WTC11 (cell line): ENCODE results near the gene LRRIQ4. TPM values are rescaled to one million over a fixed set of nuclear protein-coding genes. Genes with fewer than 3 reads are reported as not detected.

Experiments used
- ATAC-seq: fragments of 200-7000 bp; cut with Tn5 transposase; 2 replicates; pipeline ENCODE4 v1.10.0; 2021; ENCODE audit warnings: mild to moderate bottlenecking, moderate library complexity
- CTCF ChIA-PET: fragments of 300-600 bp; sonication (Branson Sonifier 250); formaldehyde crosslinking; loops from one replicate; lab custom pipeline; 2021; ENCODE audit warnings: antibody characterized with exemption; lab: Charles Lee
- POLR2A ChIA-PET: fragments of 350-600 bp; sonication (Branson Sonifier 250); formaldehyde crosslinking; loops from one replicate; lab custom pipeline; 2021; ENCODE audit warnings: antibody characterized with exemption; lab: Charles Lee
- DNase-seq: peaks from one replicate; pipeline ENCODE4 v3.0.0; 2021; ENCODE audit warnings: low spot score
- H3K27ac Mint-ChIP-seq: 2 replicates; pipeline ENCODE4 v1.8.0; 2021; ENCODE audit warnings: mixed read lengths
- H3K27me3 Mint-ChIP-seq: 2 replicates; pipeline ENCODE4 v1.8.0; 2021; ENCODE audit warnings: low read depth, mild to moderate bottlenecking, moderate library complexity, mixed read lengths
- H3K36me3 Mint-ChIP-seq: 2 replicates; pipeline ENCODE4 v1.8.0; 2021; ENCODE audit warnings: mixed read lengths
- H3K4me1 Mint-ChIP-seq: 2 replicates; pipeline ENCODE4 v1.8.0; 2022; ENCODE audit warnings: mixed read lengths
- H3K4me3 Mint-ChIP-seq: 2 replicates; pipeline ENCODE4 v1.8.0; 2021; ENCODE audit warnings: mild to moderate bottlenecking, moderate library complexity, mixed read lengths
- H3K9me3 Mint-ChIP-seq: 2 replicates; pipeline ENCODE4 v1.8.0; 2021; ENCODE audit warnings: mixed read lengths
- CBFB ChIP-seq: sonication (generic); formaldehyde crosslinking; IDR thresholded peaks from 2 replicates; pipeline ENCODE4 v1.8.1; 2022; ENCODE audit warnings: mild to moderate bottlenecking, low read depth, missing genetic modification reagents
- CREB1 ChIP-seq: sonication (generic); formaldehyde crosslinking; IDR thresholded peaks from 2 replicates; pipeline ENCODE4 v1.8.0; 2023; ENCODE audit warnings: mild to moderate bottlenecking, missing genetic modification reagents
- E2F5 ChIP-seq: sonication (generic); formaldehyde crosslinking; IDR thresholded peaks from 2 replicates; pipeline ENCODE4 v1.8.1; 2022; ENCODE audit warnings: mild to moderate bottlenecking, moderate library complexity, missing genetic modification reagents
- ESRRA ChIP-seq: sonication (generic); formaldehyde crosslinking; IDR thresholded peaks from 2 replicates; pipeline ENCODE4 v1.8.1; 2022; ENCODE audit warnings: mild to moderate bottlenecking, missing genetic modification reagents, borderline replicate concordance
- KAT7 ChIP-seq: sonication (generic); formaldehyde crosslinking; IDR thresholded peaks from 2 replicates; pipeline ENCODE4 v1.8.1; 2023; ENCODE audit warnings: missing genetic modification reagents, mild to moderate bottlenecking, borderline replicate concordance
- MAX ChIP-seq: sonication (generic); formaldehyde crosslinking; IDR thresholded peaks from 2 replicates; pipeline ENCODE4 v1.8.0; 2022; ENCODE audit warnings: mild to moderate bottlenecking, missing genetic modification reagents
- MLX ChIP-seq: sonication (generic); formaldehyde crosslinking; IDR thresholded peaks from 2 replicates; pipeline ENCODE4 v1.8.1; 2023; ENCODE audit warnings: mild to moderate bottlenecking, missing genetic modification reagents, moderate library complexity
- NR2C2 ChIP-seq: sonication (generic); formaldehyde crosslinking; IDR thresholded peaks from 2 replicates; pipeline ENCODE4 v1.8.0; 2022; ENCODE audit warnings: mild to moderate bottlenecking, missing genetic modification reagents
- SMAD4 ChIP-seq: sonication (generic); formaldehyde crosslinking; IDR thresholded peaks from 2 replicates; pipeline ENCODE4 v1.8.0; 2022; ENCODE audit warnings: mild to moderate bottlenecking, missing genetic modification reagents
- SOX15 ChIP-seq: fragments of 250-450 bp; sonication (Bioruptor Pico); IDR thresholded peaks from 2 replicates; pipeline ENCODE4 v1.9.0; 2021; ENCODE audit warnings: mild to moderate bottlenecking
- ZNF138 ChIP-seq: sonication (generic); formaldehyde crosslinking; conservative IDR thresholded peaks from 2 replicates; pipeline ENCODE4 v1.8.1; 2022; ENCODE audit warnings: mild to moderate bottlenecking, moderate library complexity, missing genetic modification reagents
- ZNF219 ChIP-seq: sonication (generic); formaldehyde crosslinking; IDR thresholded peaks from 2 replicates; pipeline ENCODE4 v1.8.0; 2023; ENCODE audit warnings: missing genetic modification reagents, mild to moderate bottlenecking, borderline replicate concordance
- ZNF232 ChIP-seq: sonication (generic); formaldehyde crosslinking; IDR thresholded peaks from 2 replicates; pipeline ENCODE4 v1.8.0; 2022; ENCODE audit warnings: mild to moderate bottlenecking, missing genetic modification reagents
- ZNF317 ChIP-seq: sonication (generic); formaldehyde crosslinking; IDR thresholded peaks from 2 replicates; pipeline ENCODE4 v1.8.1; 2023; ENCODE audit warnings: low read depth, mild to moderate bottlenecking, moderate library complexity, missing genetic modification reagents, borderline replicate concordance
- ZNF396 ChIP-seq: fragments of 250-450 bp; sonication (Bioruptor Pico); IDR thresholded peaks from 2 replicates; pipeline ENCODE4 v1.8.0; 2021; ENCODE audit warnings: mild to moderate bottlenecking, moderate library complexity, borderline replicate concordance
- ZNF423 ChIP-seq: fragments of 250-450 bp; sonication (Bioruptor Pico); IDR thresholded peaks from 2 replicates; pipeline ENCODE4 v2.1.2; 2022; ENCODE audit warnings: mild to moderate bottlenecking, moderate library complexity
- ZNF512 ChIP-seq: sonication (generic); formaldehyde crosslinking; IDR thresholded peaks from 2 replicates; pipeline ENCODE4 v1.8.1; 2022; ENCODE audit warnings: missing genetic modification reagents, borderline replicate concordance
- total RNA-seq: library from RNA; stranded (reverse); gene quantifications from 3 replicates; pipeline ENCODE4 v1.2.3, GENCODE V29; 2021
- TF ChIP-seq, protein P1 (sequence below): sonication (generic); formaldehyde crosslinking; IDR thresholded peaks from 2 replicates; pipeline ENCODE4 v1.8.1; 2023; ENCODE audit warnings: mild to moderate bottlenecking, missing genetic modification reagents
- TF ChIP-seq, protein P2 (sequence below): sonication (generic); formaldehyde crosslinking; IDR thresholded peaks from 2 replicates; pipeline ENCODE4 v1.8.0; 2023; ENCODE audit warnings: missing genetic modification reagents
- TF ChIP-seq, protein P3 (sequence below): fragments of 250-450 bp; sonication (Bioruptor Pico); conservative IDR thresholded peaks from 2 replicates; pipeline ENCODE4 v1.9.0; 2021; ENCODE audit warnings: mild to moderate bottlenecking
- TF ChIP-seq, protein P4 (sequence below): sonication (generic); formaldehyde crosslinking; IDR thresholded peaks from 2 replicates; pipeline ENCODE4 v1.8.0; 2023; ENCODE audit warnings: mild to moderate bottlenecking, missing genetic modification reagents
- TF ChIP-seq, protein P5 (sequence below): fragments of 250-450 bp; sonication (Bioruptor Pico); IDR thresholded peaks from 2 replicates; pipeline ENCODE4 v2.1.2; 2022; ENCODE audit warnings: mild to moderate bottlenecking, moderate library complexity

LRRIQ4 gene
- total RNA-seq, 1 experiment from 2014 or later = 0.09 TPM

GRCh38 chr3:169847896-169848295 lies 35.2 kb downstream of the LRRIQ4 start:
- CTCF ChIA-PET = no interaction called here
- Mint-ChIP-seq H3K27ac (peak overlapping the region; percentile 9; the same call in 1 of the 2 replicates), H3K4me1 (no peaks in the 10 kb centered on the region), H3K9me3 (no peaks in the 10 kb centered on the region), H3K27me3 (no peaks in the 10 kb centered on the region), H3K36me3 (no peaks in the 10 kb centered on the region), H3K4me3 (no peak overlapping the region)
- ATAC-seq (peak; percentile 53), DNase-seq (no peak)
- TF ChIP-seq ZNF138 (CRISPR knock-in tag) (no peak), ZNF317 (CRISPR knock-in tag) (no peak), ZNF512 (CRISPR knock-in tag) (no peak), ZNF232 (CRISPR knock-in tag) (no peak), ZNF396 (CRISPR knock-in tag) (no peak), ZNF423 (CRISPR knock-in tag) (no peak), CBFB (no peak), ZNF219 (no peak), SMAD4 (CRISPR knock-in tag) (no peak), ESRRA (CRISPR knock-in tag) (no peak)
- TF ChIP-seq, protein P1, sequence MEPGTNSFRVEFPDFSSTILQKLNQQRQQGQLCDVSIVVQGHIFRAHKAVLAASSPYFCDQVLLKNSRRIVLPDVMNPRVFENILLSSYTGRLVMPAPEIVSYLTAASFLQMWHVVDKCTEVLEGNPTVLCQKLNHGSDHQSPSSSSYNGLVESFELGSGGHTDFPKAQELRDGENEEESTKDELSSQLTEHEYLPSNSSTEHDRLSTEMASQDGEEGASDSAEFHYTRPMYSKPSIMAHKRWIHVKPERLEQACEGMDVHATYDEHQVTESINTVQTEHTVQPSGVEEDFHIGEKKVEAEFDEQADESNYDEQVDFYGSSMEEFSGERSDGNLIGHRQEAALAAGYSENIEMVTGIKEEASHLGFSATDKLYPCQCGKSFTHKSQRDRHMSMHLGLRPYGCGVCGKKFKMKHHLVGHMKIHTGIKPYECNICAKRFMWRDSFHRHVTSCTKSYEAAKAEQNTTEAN (CRISPR knock-in tag) = no peak
- TF ChIP-seq, protein P2, sequence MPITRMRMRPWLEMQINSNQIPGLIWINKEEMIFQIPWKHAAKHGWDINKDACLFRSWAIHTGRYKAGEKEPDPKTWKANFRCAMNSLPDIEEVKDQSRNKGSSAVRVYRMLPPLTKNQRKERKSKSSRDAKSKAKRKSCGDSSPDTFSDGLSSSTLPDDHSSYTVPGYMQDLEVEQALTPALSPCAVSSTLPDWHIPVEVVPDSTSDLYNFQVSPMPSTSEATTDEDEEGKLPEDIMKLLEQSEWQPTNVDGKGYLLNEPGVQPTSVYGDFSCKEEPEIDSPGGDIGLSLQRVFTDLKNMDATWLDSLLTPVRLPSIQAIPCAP (CRISPR knock-in tag) = no peak
- TF ChIP-seq, protein P3, sequence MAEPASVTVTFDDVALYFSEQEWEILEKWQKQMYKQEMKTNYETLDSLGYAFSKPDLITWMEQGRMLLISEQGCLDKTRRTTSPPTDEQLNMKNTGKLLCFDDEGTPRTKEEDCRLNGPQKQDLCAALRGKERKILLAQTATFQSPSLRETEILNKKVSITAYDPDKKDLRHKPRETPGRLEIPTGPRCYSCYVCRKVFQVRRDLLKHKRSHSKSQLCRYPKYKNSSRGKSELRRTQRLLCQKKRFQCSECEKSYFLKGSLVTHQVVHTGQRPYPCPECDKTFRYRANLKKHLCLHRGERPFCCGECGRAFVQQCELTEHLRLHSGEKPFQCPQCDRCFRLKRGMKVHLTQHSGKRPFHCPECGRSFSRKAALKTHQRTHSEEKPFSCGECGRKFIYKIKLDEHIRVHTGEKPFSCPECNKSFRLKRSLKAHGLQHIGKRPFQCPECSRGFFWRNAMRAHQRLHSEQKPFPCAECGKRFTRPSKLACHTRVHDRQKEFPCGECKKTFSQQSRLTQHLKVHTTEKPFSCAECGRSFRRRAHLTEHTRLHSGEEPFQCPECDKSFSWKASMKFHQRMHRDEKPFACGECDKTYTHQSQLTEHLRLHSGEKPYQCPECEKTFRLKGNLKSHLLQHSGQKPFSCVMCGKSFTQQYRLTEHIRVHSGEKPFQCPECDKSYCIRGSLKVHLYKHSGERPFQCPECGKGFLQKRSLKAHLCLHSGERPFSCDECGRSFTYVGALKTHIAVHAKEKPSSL (CRISPR knock-in tag) = no peak
- TF ChIP-seq, protein P4, sequence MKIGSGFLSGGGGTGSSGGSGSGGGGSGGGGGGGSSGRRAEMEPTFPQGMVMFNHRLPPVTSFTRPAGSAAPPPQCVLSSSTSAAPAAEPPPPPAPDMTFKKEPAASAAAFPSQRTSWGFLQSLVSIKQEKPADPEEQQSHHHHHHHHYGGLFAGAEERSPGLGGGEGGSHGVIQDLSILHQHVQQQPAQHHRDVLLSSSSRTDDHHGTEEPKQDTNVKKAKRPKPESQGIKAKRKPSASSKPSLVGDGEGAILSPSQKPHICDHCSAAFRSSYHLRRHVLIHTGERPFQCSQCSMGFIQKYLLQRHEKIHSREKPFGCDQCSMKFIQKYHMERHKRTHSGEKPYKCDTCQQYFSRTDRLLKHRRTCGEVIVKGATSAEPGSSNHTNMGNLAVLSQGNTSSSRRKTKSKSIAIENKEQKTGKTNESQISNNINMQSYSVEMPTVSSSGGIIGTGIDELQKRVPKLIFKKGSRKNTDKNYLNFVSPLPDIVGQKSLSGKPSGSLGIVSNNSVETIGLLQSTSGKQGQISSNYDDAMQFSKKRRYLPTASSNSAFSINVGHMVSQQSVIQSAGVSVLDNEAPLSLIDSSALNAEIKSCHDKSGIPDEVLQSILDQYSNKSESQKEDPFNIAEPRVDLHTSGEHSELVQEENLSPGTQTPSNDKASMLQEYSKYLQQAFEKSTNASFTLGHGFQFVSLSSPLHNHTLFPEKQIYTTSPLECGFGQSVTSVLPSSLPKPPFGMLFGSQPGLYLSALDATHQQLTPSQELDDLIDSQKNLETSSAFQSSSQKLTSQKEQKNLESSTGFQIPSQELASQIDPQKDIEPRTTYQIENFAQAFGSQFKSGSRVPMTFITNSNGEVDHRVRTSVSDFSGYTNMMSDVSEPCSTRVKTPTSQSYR = no peak
- POLR2A ChIA-PET = no interaction called here

- H3K4me3 Mint-ChIP-seq = no peak overlapping the region
- no peaks in the 10 kb centered on the region for H3K27me3 Mint-ChIP-seq
- H3K4me1 Mint-ChIP-seq = no peaks in the 10 kb centered on the region
- H3K9me3 Mint-ChIP-seq = no peaks in the 10 kb centered on the region
- DNase-seq (no peak), ATAC-seq (no peak)
- CTCF ChIA-PET = interaction anchor here (1.0 kb wide), 1 partner anchor 8 kb away, joined by 3 read pairs; no protein-coding TSS in a partner anchor
- no peaks in the 10 kb centered on the region for H3K36me3 Mint-ChIP-seq
- POLR2A ChIA-PET = no interaction called here
- no peak overlapping the region for H3K27ac Mint-ChIP-seq
- no peak for TF ChIP-seq ZNF232 (CRISPR knock-in tag)
- TF ChIP-seq, protein P5, sequence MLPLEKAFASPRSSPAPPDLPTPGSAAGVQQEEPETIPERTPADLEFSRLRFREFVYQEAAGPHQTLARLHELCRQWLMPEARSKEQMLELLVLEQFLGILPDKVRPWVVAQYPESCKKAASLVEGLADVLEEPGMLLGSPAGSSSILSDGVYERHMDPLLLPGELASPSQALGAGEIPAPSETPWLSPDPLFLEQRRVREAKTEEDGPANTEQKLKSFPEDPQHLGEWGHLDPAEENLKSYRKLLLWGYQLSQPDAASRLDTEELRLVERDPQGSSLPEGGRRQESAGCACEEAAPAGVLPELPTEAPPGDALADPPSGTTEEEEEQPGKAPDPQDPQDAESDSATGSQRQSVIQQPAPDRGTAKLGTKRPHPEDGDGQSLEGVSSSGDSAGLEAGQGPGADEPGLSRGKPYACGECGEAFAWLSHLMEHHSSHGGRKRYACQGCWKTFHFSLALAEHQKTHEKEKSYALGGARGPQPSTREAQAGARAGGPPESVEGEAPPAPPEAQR (CRISPR knock-in tag) = no peak
- no peak for TF ChIP-seq MAX
- TF ChIP-seq E2F5 = no peak
- TF ChIP-seq, protein P1 (CRISPR knock-in tag) = no peak
- TF ChIP-seq NR2C2 = no peak
- TF ChIP-seq CREB1 (CRISPR knock-in tag) = no peak
- no peak for TF ChIP-seq MLX (CRISPR knock-in tag)
- TF ChIP-seq SOX15 (CRISPR knock-in tag) = no peak
- no peak for TF ChIP-seq KAT7 (CRISPR knock-in tag)
Measured at GRCh38 chr3:169848741-169849140, 36.1 kb downstream of the LRRIQ4 start.
